ENCODE measurements around the gene KHDC4.
A peak's percentile ranks its signal among the peaks of the same experiment; 100 is the strongest.
"Not testable (repeated sequence)": the region's sequence is repeated elsewhere in the genome, so short reads cannot be mapped to it uniquely, and the experiment has no call there.

KHDC4 gene

GRCh38 chr1:155895617-155896016 lies 38.6 kb downstream of the KHDC4 start:
- CTCF ChIA-PET, H3K4me3 Mint-ChIP-seq, H3K9me3 Mint-ChIP-seq, DNase-seq, H3K27ac Mint-ChIP-seq, H3K27me3 Mint-ChIP-seq: not testable (repeated sequence)
- Mint-ChIP-seq H3K36me3 (peaks cover 32% of the 10 kb centered on the region), H3K4me1 (peaks cover 21% of the 10 kb centered on the region)

- peaks cover 5% of the 10 kb centered on the region for H3K27me3 Mint-ChIP-seq
- H3K27ac Mint-ChIP-seq = peak overlapping the region; percentile 82
- H3K4me3 Mint-ChIP-seq = no peak overlapping the region
- H3K4me1 Mint-ChIP-seq = peaks cover 21% of the 10 kb centered on the region
- CTCF ChIA-PET = interaction anchor here (1.0 to 1.4 kb wide), 3 partner anchors 22 to 96 kb away, joined by 3 to 5 read pairs (median 3); partner anchors contain the start of gene GON4L
- no peaks in the 10 kb centered on the region for H3K9me3 Mint-ChIP-seq
- peak; percentile 51 for DNase-seq
- peaks cover 14% of the 10 kb centered on the region for H3K36me3 Mint-ChIP-seq
Measured at GRCh38 chr1:155893389-155894142, 40.6 kb downstream of the KHDC4 start.

- peaks cover 11% of the 10 kb centered on the region for H3K36me3 Mint-ChIP-seq
Measured at GRCh38 chr1:155892796-155893195, 41.4 kb downstream of the KHDC4 start.

GRCh38 chr1:155890251-155890650 lies 44.0 kb downstream of the KHDC4 start:
- Mint-ChIP-seq H3K4me3 (no peak overlapping the region), H3K27me3 (peaks cover 5% of the 10 kb centered on the region), H3K27ac (no peak overlapping the region), H3K9me3 (no peaks in the 10 kb centered on the region), H3K4me1 (peaks cover 17% of the 10 kb centered on the region), H3K36me3 (peaks cover 2% of the 10 kb centered on the region)
- CTCF ChIA-PET = no interaction called here
- DNase-seq = no peak

More at GRCh38 chr1:155892796-155893195, 41.4 kb downstream of the KHDC4 start:
- H3K27ac Mint-ChIP-seq = peak overlapping the region; percentile 82
- no peak overlapping the region for H3K4me3 Mint-ChIP-seq
- peaks cover 5% of the 10 kb centered on the region for H3K27me3 Mint-ChIP-seq
- CTCF ChIA-PET = interaction anchor here (1.0 kb wide), 1 partner anchor 642 kb away, joined by 4 read pairs; no protein-coding TSS in a partner anchor
- peaks cover 20% of the 10 kb centered on the region for H3K4me1 Mint-ChIP-seq
- no peaks in the 10 kb centered on the region for H3K9me3 Mint-ChIP-seq
- no peak for DNase-seq

GRCh38 chr1:155889566-155889965 lies 44.6 kb downstream of the KHDC4 start:
- Mint-ChIP-seq H3K9me3 (no peaks in the 10 kb centered on the region), H3K27ac (no peak overlapping the region), H3K4me3 (no peak overlapping the region), H3K4me1 (peaks cover 17% of the 10 kb centered on the region), H3K36me3 (peaks cover 2% of the 10 kb centered on the region), H3K27me3 (peaks cover 5% of the 10 kb centered on the region)
- CTCF ChIA-PET = no interaction called here
- DNase-seq = no peak

GRCh38 chr1:155888481-155888880 lies 45.7 kb downstream of the KHDC4 start:
- H3K4me1 Mint-ChIP-seq = peaks cover 10% of the 10 kb centered on the region
- peak overlapping the region; percentile 19 for H3K27ac Mint-ChIP-seq
- no peak overlapping the region for H3K4me3 Mint-ChIP-seq
- H3K27me3 Mint-ChIP-seq = peaks cover 11% of the 10 kb centered on the region
- CTCF ChIA-PET = no interaction called here
- H3K36me3 Mint-ChIP-seq = peaks cover 2% of the 10 kb centered on the region
- no peaks in the 10 kb centered on the region for H3K9me3 Mint-ChIP-seq
- no peak for DNase-seq

- H3K36me3 Mint-ChIP-seq = peaks cover 5% of the 10 kb centered on the region
- no peaks in the 10 kb centered on the region for H3K9me3 Mint-ChIP-seq
- no peak overlapping the region for H3K4me3 Mint-ChIP-seq
- no peak overlapping the region for H3K27ac Mint-ChIP-seq
- H3K27me3 Mint-ChIP-seq = peaks cover 7% of the 10 kb centered on the region
- DNase-seq = no peak
- CTCF ChIA-PET = no interaction called here
- H3K4me1 Mint-ChIP-seq = no peaks in the 10 kb centered on the region
Measured at GRCh38 chr1:155884982-155885381, 49.2 kb downstream of the KHDC4 start.

GRCh38 chr1:155884031-155884960 lies 49.9 kb downstream of the KHDC4 start:
- no peak overlapping the region for H3K4me3 Mint-ChIP-seq
- H3K27me3 Mint-ChIP-seq = peaks cover 6% of the 10 kb centered on the region
- no peak overlapping the region for H3K27ac Mint-ChIP-seq
- no peaks in the 10 kb centered on the region for H3K4me1 Mint-ChIP-seq
- DNase-seq = no peak
- no peaks in the 10 kb centered on the region for H3K9me3 Mint-ChIP-seq
- H3K36me3 Mint-ChIP-seq = peaks cover 5% of the 10 kb centered on the region
- CTCF ChIA-PET = no interaction called here

- Mint-ChIP-seq H3K9me3 (no peaks in the 10 kb centered on the region), H3K27me3 (peaks cover 6% of the 10 kb centered on the region), H3K27ac (no peak overlapping the region), H3K4me1 (no peaks in the 10 kb centered on the region), H3K4me3 (no peak overlapping the region), H3K36me3 (peaks cover 3% of the 10 kb centered on the region)
- no peak for DNase-seq
- CTCF ChIA-PET = no interaction called here
Measured at GRCh38 chr1:155882766-155883165, 51.4 kb downstream of the KHDC4 start.

- Mint-ChIP-seq H3K27me3 (peaks cover 6% of the 10 kb centered on the region), H3K4me1 (no peaks in the 10 kb centered on the region), H3K9me3 (no peaks in the 10 kb centered on the region), H3K4me3 (no peak overlapping the region), H3K27ac (no peak overlapping the region), H3K36me3 (peaks cover 3% of the 10 kb centered on the region)
- CTCF ChIA-PET = no interaction called here
- DNase-seq = no peak
Measured at GRCh38 chr1:155882235-155882634, 52.0 kb downstream of the KHDC4 start.

GRCh38 chr1:155880950-155881349 lies 53.3 kb downstream of the KHDC4 start:
- Mint-ChIP-seq H3K4me3 (no peak overlapping the region), H3K9me3 (no peaks in the 10 kb centered on the region), H3K36me3 (peaks cover 3% of the 10 kb centered on the region), H3K27me3 (peaks cover 6% of the 10 kb centered on the region), H3K27ac (no peak overlapping the region), H3K4me1 (no peaks in the 10 kb centered on the region)
- DNase-seq = no peak
- CTCF ChIA-PET = no interaction called here

GRCh38 chr1:155880251-155880650 lies 54.0 kb downstream of the KHDC4 start:
- peaks cover 6% of the 10 kb centered on the region for H3K27me3 Mint-ChIP-seq
- CTCF ChIA-PET = no interaction called here
- no peak overlapping the region for H3K27ac Mint-ChIP-seq
- no peaks in the 10 kb centered on the region for H3K4me1 Mint-ChIP-seq
- no peaks in the 10 kb centered on the region for H3K9me3 Mint-ChIP-seq
- no peak for DNase-seq
- H3K4me3 Mint-ChIP-seq = no peak overlapping the region
- peaks cover 3% of the 10 kb centered on the region for H3K36me3 Mint-ChIP-seq

GRCh38 chr1:155877945-155878344 lies 56.3 kb downstream of the KHDC4 start:
- CTCF ChIA-PET = interaction anchor here (0.8 kb wide), 1 partner anchor 188 kb away, joined by 3 read pairs; no protein-coding TSS in a partner anchor
- no peak for DNase-seq
- Mint-ChIP-seq H3K36me3 (peaks cover 3% of the 10 kb centered on the region), H3K27ac (no peak overlapping the region), H3K4me1 (no peaks in the 10 kb centered on the region), H3K27me3 (no peaks in the 10 kb centered on the region), H3K9me3 (no peaks in the 10 kb centered on the region), H3K4me3 (no peak overlapping the region)

- CTCF ChIA-PET = no interaction called here
- Mint-ChIP-seq H3K27ac (no peak overlapping the region), H3K4me1 (no peaks in the 10 kb centered on the region), H3K36me3 (no peaks in the 10 kb centered on the region), H3K4me3 (no peak overlapping the region), H3K9me3 (no peaks in the 10 kb centered on the region), H3K27me3 (peaks cover 6% of the 10 kb centered on the region)
- no peak for DNase-seq
Measured at GRCh38 chr1:155873860-155874259, 60.4 kb downstream of the KHDC4 start.
